NB4 (cell line): ENCODE results near the gene NRP2.

ENCODE experiments used
- DNase-seq: peaks from one replicate; pipeline ENCODE4 v3.0.0; 2010; ENCODE audit warnings: low read depth
- H3K4me3 ChIP-seq: one replicate; pipeline ENCODE4 v1.5.1; 2011; ENCODE audit warnings: mild to moderate bottlenecking, low read depth, low read length, moderate library complexity
- MAX ChIP-seq: IDR thresholded peaks from 2 replicates; pipeline ENCODE4 v1.6.1; 2011; ENCODE audit warnings: low read depth, low read length
- MYC ChIP-seq: IDR thresholded peaks from 2 replicates; pipeline ENCODE4 v1.6.1; 2011; ENCODE audit warnings: low read depth, low read length
- POLR2A ChIP-seq: IDR thresholded peaks from 2 replicates; pipeline ENCODE4 v1.6.1; 2011; ENCODE audit warnings: mild to moderate bottlenecking; ENCODE audit not compliant: insufficient read length; ENCODE audit errors: extremely low read depth
- TF ChIP-seq, protein P1 (sequence below): IDR thresholded peaks from one replicate; pipeline ENCODE4 v1.5.1; 2012; ENCODE audit warnings: low read depth, low read length

NRP2 gene

DNA sequence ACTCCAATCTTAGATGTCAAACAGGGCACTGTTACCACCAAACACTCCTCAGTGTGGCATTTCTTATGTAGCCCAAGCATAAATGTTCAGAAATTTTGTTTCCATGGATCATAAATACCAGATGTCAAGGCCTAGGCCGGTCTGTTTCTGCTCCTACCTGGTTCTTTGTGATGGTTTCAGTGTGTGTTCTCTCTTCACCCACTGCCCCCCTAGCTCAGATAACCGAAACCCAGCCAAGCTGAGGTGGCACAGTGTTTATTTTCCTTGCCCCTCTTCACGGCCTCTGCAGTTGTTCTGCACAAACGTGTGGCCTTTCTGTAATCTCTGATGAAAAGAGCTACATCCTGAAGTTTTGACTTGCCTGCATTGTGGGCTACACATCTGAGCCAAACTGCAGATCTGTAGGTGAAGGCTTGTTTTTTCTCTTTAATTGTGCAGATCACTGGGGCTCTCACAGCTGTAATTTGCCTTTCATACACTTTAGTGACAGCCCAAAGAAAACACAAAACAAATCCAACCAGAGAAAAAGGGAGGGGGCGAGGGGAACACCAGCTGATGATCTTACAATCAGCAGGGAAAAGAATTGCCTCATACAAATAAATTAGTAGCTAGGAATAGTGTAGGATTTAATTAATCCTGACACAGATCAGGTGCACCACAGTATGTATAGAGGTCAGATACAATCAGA lies 99.1 kb downstream of the NRP2 start:
- TF ChIP-seq, protein P1, sequence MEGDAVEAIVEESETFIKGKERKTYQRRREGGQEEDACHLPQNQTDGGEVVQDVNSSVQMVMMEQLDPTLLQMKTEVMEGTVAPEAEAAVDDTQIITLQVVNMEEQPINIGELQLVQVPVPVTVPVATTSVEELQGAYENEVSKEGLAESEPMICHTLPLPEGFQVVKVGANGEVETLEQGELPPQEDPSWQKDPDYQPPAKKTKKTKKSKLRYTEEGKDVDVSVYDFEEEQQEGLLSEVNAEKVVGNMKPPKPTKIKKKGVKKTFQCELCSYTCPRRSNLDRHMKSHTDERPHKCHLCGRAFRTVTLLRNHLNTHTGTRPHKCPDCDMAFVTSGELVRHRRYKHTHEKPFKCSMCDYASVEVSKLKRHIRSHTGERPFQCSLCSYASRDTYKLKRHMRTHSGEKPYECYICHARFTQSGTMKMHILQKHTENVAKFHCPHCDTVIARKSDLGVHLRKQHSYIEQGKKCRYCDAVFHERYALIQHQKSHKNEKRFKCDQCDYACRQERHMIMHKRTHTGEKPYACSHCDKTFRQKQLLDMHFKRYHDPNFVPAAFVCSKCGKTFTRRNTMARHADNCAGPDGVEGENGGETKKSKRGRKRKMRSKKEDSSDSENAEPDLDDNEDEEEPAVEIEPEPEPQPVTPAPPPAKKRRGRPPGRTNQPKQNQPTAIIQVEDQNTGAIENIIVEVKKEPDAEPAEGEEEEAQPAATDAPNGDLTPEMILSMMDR = no peak
- TF ChIP-seq POLR2A (no peak), MYC (no peak), MAX (no peak)
- no peak overlapping the region for H3K4me3 ChIP-seq
- DNase-seq = no peak

GRCh38 chr2:205782941-205783340 lies 100.6 kb downstream of the NRP2 start:
- TF ChIP-seq, protein P1 = no peak
- TF ChIP-seq POLR2A (no peak), MYC (no peak), MAX (no peak)
- no peak for DNase-seq
- H3K4me3 ChIP-seq = no peak overlapping the region

DNA sequence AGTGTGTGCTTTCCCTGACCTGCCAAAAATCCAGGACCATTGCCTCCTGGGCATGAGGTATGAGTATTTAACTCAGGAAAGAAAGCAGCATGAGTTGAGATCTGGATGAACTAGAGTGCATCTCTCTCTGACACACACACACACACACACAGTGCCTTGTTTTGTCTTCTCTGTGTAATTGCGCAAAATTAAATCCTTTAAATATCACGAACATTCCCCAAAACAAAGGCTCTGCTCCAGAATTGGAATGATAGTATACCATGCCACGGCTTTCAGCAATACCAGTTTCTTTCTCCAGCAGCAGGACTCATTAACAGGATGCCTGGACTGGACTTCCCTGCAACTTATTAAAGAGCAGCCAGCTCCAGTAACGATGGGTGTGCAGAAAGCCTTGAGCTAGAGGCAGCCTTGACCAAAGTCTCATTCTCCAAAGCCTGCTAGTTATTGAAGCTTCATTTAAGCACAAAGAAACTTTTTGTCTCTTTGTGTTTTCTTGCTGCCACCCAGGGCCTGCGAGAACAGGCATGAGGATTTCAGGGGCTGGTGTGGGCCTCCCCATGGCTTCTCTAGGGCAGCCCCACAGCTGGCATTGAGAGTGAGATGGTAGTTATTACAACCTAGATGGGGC lies 101.7 kb downstream of the NRP2 start:
- H3K4me3 ChIP-seq = no peak overlapping the region
- TF ChIP-seq POLR2A = no peak
- TF ChIP-seq, protein P1 = no peak
- TF ChIP-seq MAX = no peak
- no peak for TF ChIP-seq MYC
- DNase-seq = no peak

DNA sequence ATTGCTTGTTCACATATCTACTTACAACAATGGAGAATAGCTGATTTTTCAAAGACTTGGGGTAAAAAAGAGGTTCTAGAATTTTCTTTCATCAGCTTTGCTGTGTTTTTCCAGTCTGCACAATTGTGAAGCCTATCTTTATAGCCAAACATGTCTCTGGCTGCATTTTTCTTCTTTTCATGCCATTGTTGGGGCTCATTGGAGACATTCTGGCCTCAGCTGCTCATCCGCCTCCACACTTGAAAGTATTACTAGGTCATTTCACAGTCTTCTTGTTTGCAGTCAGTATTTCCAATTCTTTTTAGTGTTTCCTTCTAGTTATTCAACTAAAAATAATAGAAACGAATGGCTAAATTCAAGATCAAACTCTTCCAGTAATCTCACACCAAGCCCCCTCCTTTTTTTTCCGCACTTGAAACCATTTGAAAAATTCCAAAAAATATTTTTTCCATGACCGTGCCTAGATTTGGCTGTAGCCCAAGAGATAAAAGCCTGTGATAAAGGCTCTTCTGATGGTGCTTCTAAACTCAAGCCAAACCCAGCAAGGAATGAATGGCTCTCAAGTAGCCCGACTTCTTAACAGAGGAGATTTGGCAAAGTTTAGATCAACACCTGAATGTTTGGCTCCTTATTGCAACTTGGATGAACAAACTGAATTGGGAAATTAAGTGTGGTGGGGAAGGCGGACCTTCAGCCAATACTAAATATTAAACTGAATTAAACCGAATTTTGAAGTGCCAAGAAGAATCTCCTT lies 103.4 kb downstream of the NRP2 start:
- DNase-seq = no peak
- no peak overlapping the region for H3K4me3 ChIP-seq
- TF ChIP-seq, protein P1 = no peak
- TF ChIP-seq MAX (no peak), POLR2A (no peak), MYC (no peak)

DNA sequence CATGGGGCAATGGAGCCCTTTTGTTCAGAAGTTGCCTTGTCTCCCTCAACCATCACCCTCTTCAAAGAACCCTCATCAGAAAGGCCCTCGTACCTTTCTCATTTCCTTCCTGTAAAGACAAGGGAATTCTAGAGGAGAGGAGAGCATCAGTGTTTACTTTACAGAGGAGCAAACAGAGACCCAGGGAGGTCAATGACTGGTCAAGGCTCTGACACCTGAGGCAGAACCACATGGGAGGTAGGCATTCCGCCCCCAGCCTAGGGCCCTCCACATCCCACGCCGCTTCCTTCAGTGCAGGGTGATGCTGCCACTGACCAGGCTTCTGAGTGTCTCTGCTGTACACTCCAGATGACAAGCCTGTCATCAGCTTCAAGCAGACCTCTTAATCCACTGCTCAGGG lies 104.7 kb downstream of the NRP2 start:
- no peak for DNase-seq
- TF ChIP-seq MYC = no peak
- TF ChIP-seq, protein P1 = no peak
- TF ChIP-seq MAX = no peak
- no peak for TF ChIP-seq POLR2A
- H3K4me3 ChIP-seq = no peak overlapping the region
